Ovary (tissue), 9 donors: ENCODE measurements around the gene CHP1. TPM values are rescaled to one million over a fixed set of nuclear protein-coding genes. Genes with fewer than 3 reads are reported as not detected.
"Not testable (repeated sequence)": the region's sequence is repeated elsewhere in the genome, so short reads cannot be mapped to it uniquely, and the experiment has no call there.

Source experiments
- DNase-seq, 5 donors: peaks; one replicate each; pipeline ENCODE4 v3.0.0-alpha.2; 2019 to 2020
- H3K27ac ChIP-seq, 2 donors: fragments of 200-600 bp; one replicate each; pipeline versions ENCODE4 v1.5.1 to v1.8.0; 2019 to 2022
- H3K27me3 ChIP-seq: fragments of 200-600 bp; one replicate; pipeline ENCODE4 v1.8.0; 2022
- H3K36me3 ChIP-seq: fragments of 200-600 bp; sonication (generic); one replicate; pipeline ENCODE4 v1.5.1; 2019
- H3K4me1 ChIP-seq: one replicate; pipeline ENCODE4 v1.8.1; 2013; ENCODE audit warnings: mild to moderate bottlenecking, moderate library complexity; ENCODE audit not compliant: insufficient read depth
- H3K4me3 ChIP-seq: fragments of 200-600 bp; sonication (generic); one replicate; pipeline ENCODE4 v1.5.1; 2017
- H3K9me3 ChIP-seq, 2 donors: fragments of 200-600 bp in 1 of 2; sonication (generic) in 1 of 2; one replicate each; pipeline versions ENCODE4 v1.5.1 to v1.8.1; 2013 to 2019; ENCODE audit warnings: mild to moderate bottlenecking in 1 of 2, moderate library complexity in 1 of 2
- EP300 ChIP-seq: sonication (generic); formaldehyde crosslinking; IDR thresholded peaks from one replicate; pipeline ENCODE4 v1.6.1; 2017; ENCODE audit warnings: antibody characterized with exemption
- POLR2A ChIP-seq: fragments of 450-650 bp; IDR thresholded peaks from one replicate; pipeline ENCODE4 v1.6.1; 2017; ENCODE audit warnings: antibody characterized with exemption, mild to moderate bottlenecking, moderate library complexity
- WGBS, 3 donors: extraction: QIAGEN DNeasy Blood & Tissue Kit in 1 of 3; methylation state at CpG; one replicate each; pipeline versions ENCODE4 v1.1.5 to v1.1.7; 2013 to 2017; 5-methylcytosine and 5-hydroxymethylcytosine counted together
- intact Hi-C, 4 donors: fragments of 100-400 bp; cut with DNase I; formaldehyde crosslinking; loops; one replicate each; pipeline versions ENCODE4 v1.11.0 to v1.15.1; 2022 to 2023
- polyA plus RNA-seq, 2 donors: library from polyadenylated mRNA; stranded (reverse); fragments of 200-250 nt in 1 of 2; fragments of 350-450 nt in 1 of 2; fragmentation: Illumina TruSeq in 1 of 2; extraction: RNeasy Lipid Tissue Mini Kit (QIAGEN cat#74804) in 1 of 2; gene quantifications; one replicate each; pipeline ENCODE4 v1.2.3, GENCODE V29; 2013 to 2014
- total RNA-seq, 7 donors: library from RNA; depleted of rRNA in 2 of 7; stranded (reverse); fragments of >200 nt in 2 of 7; fragmentation: NEBNext Ultra II Directional in 3 of 7; extraction: Animal tissue kit (Norgen Biotek cat#: 25700) in 3 of 7; gene quantifications; one replicate each; pipeline versions ENCODE4 v1.1.0 to v1.2.4, GENCODE V29; 2016 to 2023
- TF ChIP-seq, protein P1 (sequence below), 3 donors: fragments of 450-650 bp in 2 of 3; fragments of 200-600 bp in 1 of 3; IDR thresholded peaks; one replicate each; pipeline versions ENCODE4 v1.5.1 to v1.8.0; 2016 to 2022; ENCODE audit warnings: antibody characterized with exemption in 3 of 3, mild to moderate bottlenecking in 1 of 3
- donor health status: DM: no; HTN: no; CAD: no; lungs with moderate emphysema.
- donor health status: DM: no; HTN: no; CAD: no.
- donor health status: Bipolar disorder and iron deficiency.
- donor health status: DM: yes; HTN: yes; CAD: no.
- donor health status: DM: no; HTN: no; CAD: no.
- donor health status: DM: yes; HTN: yes; CAD: no.

The CHP1 gene
- total and polyA plus RNA-seq, 9 donors = 24.8 to 84.6 (median 59.5) TPM

GRCh38 chr15:41307679-41308078 lies 76.6 kb downstream of the CHP1 start:
- Histone ChIP-seq H3K4me1 (no peaks in the 10 kb centered on the region), H3K9me3 (no peaks in the 10 kb centered on the region), H3K36me3 (no peaks in the 10 kb centered on the region), H3K27ac (no peak overlapping the region), H3K4me3 (no peak overlapping the region), H3K27me3 (no peaks in the 10 kb centered on the region)
- WGBS, 3 donors = 92 to 97% (median 94%) methylated on average over 5 of the region's 5 CpGs
- TF ChIP-seq EP300 = no peak
- no peak for DNase-seq
- intact Hi-C loops = no loop called here

GRCh38 chr15:41309226-41309905 lies 78.3 kb downstream of the CHP1 start:
- DNase-seq = no peak
- no peaks in the 10 kb centered on the region for H3K4me1 ChIP-seq
- no peaks in the 10 kb centered on the region for H3K36me3 ChIP-seq
- no peak overlapping the region for H3K4me3 ChIP-seq
- WGBS, 3 donors = 93 to 98% (median 94%) methylated on average over 2 of the region's 2 CpGs
- no peak overlapping the region for H3K27ac ChIP-seq
- H3K9me3 ChIP-seq = no peaks in the 10 kb centered on the region
- no peaks in the 10 kb centered on the region for H3K27me3 ChIP-seq
- no peak for TF ChIP-seq POLR2A
- TF ChIP-seq EP300 = no peak
- intact Hi-C loops = no loop called here

DNA sequence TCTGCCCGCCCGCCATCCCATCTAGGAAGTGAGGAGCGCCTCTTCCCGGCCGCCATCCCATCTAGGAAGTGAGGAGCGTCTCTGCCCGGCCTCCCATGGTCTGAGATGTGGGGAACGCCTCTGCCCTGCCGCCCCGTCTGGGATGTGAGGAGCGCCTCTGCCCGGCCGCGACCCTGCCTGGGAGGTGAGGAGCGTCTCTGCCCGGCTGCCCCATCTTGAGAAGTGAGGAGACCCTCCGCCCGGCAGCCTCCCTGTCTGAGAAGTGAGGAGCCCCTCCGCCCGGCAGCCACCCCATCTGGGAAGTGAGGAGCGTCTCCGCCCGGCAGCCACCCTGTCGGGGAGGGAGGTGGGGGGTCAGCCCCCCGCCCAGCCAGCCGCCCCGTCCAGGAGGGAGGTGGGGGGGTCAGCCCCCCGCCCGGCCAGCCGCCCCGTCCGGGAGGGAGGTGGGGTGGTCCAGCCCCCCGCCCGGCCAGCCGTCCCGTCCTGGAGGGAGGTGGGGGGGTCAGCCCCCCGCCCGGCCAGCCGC lies 89.8 kb downstream of the CHP1 start:
- 97 to 98% (median 98%) methylated on average over 19 to 37 of the region's 39 CpGs for WGBS, 3 donors
- H3K27ac ChIP-seq, H3K27me3 ChIP-seq, H3K36me3 ChIP-seq, H3K4me3 ChIP-seq, H3K4me1 ChIP-seq, H3K9me3 ChIP-seq, intact Hi-C loops, DNase-seq: not testable (repeated sequence)

DNA sequence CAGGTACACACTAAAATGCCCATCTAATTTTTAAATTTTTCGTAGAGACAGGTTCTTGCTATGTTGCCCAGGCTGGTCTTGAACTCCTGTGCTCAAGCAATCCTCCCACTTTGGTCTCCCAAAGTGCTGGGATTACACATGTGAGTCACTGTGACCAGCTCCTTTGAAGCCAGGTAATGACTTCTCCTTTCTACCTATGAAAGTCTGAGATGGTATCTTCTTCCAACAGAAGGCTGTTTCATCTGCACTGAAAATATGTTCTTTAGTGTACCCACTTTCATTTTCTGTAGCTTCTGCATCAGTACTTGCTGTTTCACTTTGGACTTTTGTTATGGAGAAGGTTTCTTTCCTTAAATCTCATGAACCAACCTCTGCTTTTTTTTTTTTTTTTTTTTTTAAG lies 92.5 kb downstream of the CHP1 start:
- H3K27me3 ChIP-seq = no peaks in the 10 kb centered on the region
- TF ChIP-seq, protein P1, sequence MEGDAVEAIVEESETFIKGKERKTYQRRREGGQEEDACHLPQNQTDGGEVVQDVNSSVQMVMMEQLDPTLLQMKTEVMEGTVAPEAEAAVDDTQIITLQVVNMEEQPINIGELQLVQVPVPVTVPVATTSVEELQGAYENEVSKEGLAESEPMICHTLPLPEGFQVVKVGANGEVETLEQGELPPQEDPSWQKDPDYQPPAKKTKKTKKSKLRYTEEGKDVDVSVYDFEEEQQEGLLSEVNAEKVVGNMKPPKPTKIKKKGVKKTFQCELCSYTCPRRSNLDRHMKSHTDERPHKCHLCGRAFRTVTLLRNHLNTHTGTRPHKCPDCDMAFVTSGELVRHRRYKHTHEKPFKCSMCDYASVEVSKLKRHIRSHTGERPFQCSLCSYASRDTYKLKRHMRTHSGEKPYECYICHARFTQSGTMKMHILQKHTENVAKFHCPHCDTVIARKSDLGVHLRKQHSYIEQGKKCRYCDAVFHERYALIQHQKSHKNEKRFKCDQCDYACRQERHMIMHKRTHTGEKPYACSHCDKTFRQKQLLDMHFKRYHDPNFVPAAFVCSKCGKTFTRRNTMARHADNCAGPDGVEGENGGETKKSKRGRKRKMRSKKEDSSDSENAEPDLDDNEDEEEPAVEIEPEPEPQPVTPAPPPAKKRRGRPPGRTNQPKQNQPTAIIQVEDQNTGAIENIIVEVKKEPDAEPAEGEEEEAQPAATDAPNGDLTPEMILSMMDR (IDR thresholded peaks at IDR 0.05) = no peak
- TF ChIP-seq EP300 (no peak), POLR2A (no peak)
- intact Hi-C loops = no loop called here

GRCh38 chr15:41331281-41331680 lies 100.2 kb downstream of the CHP1 start:
- H3K4me1 ChIP-seq = peaks cover 3% of the 10 kb centered on the region
- 64 to 69% (median 68%) methylated on average over 6 of the region's 6 CpGs for WGBS, 3 donors
- H3K27me3 ChIP-seq = no peaks in the 10 kb centered on the region
- no peak for DNase-seq
- H3K9me3 ChIP-seq = no peaks in the 10 kb centered on the region
- no peaks in the 10 kb centered on the region for H3K36me3 ChIP-seq
- H3K27ac ChIP-seq = no peak overlapping the region
- intact Hi-C loops = loop anchor here in 1 of 4 donors (5.0 kb wide), 1 partner anchor 429 kb away; no protein-coding TSS in a partner anchor
- TF ChIP-seq POLR2A (no peak), EP300 (no peak)
- TF ChIP-seq, protein P1 (IDR thresholded peaks at IDR 0.05) = no peak
- H3K4me3 ChIP-seq = no peak overlapping the region

More for the DNA sequence above, 92.5 kb downstream of the CHP1 start:
- H3K27ac ChIP-seq = no peak overlapping the region
- H3K9me3 ChIP-seq = no peaks in the 10 kb centered on the region
- H3K4me1 ChIP-seq = no peaks in the 10 kb centered on the region
- DNase-seq = no peak
- H3K4me3 ChIP-seq = no peak overlapping the region
- WGBS, 3 donors = 89 to 100% (median 98%) methylated on average over 1 of the region's 1 CpG
- no peaks in the 10 kb centered on the region for H3K36me3 ChIP-seq

Other genes with a start within 250 kb of the CHP1 start
- gene INO80, start 115.0 kb upstream of the CHP1 start, total RNA-seq = 10 to 100 TPM; 12.0 to 36.0 (median 21.4) TPM
- 10 to 100 TPM; 14.5 to 15.2 TPM for gene INO80, start 115.0 kb upstream of the CHP1 start, polyA plus RNA-seq
- gene EXD1, start 511 bp upstream of the CHP1 start, total RNA-seq = not detected
- not detected for gene EXD1, start 511 bp upstream of the CHP1 start, polyA plus RNA-seq
- 1 to 10 TPM in 3 of 7 donors, under 1 TPM in 4; 0.52 to 1.9 (median 0.94) TPM for gene OIP5, start 101.3 kb downstream of the CHP1 start, total RNA-seq
- gene OIP5, start 101.3 kb downstream of the CHP1 start, polyA plus RNA-seq = 1 to 10 TPM in 1 of 2 donors, under 1 TPM in 1; 0.75 to 1.5 TPM
- gene NUSAP1, start 101.6 kb downstream of the CHP1 start, total RNA-seq = 10 to 100 TPM in 1 of 7 donors, 1 to 10 TPM in 6; 2.2 to 13.6 (median 5.8) TPM
- gene NUSAP1, start 101.6 kb downstream of the CHP1 start, polyA plus RNA-seq = 10 to 100 TPM in 1 of 2 donors, 1 to 10 TPM in 1; 5.7 to 14.8 TPM
- gene NDUFAF1, start 171.2 kb downstream of the CHP1 start, total RNA-seq = 10 to 100 TPM; 11.2 to 16.3 (median 14.0) TPM
- gene NDUFAF1, start 171.2 kb downstream of the CHP1 start, polyA plus RNA-seq = 10 to 100 TPM; 16.2 to 38.1 TPM
- 10 to 100 TPM; 22.2 to 41.9 (median 35.6) TPM for gene RTF1, start 185.8 kb downstream of the CHP1 start, total RNA-seq
- gene RTF1, start 185.8 kb downstream of the CHP1 start, polyA plus RNA-seq = 10 to 100 TPM; 26.1 to 57.1 TPM